Measurements from ENCODE around the gene ZNF217. TPM values are rescaled to one million over a fixed set of nuclear protein-coding genes. Genes with fewer than 3 reads are reported as not detected.
"Not testable (repeated sequence)": the region's sequence is repeated elsewhere in the genome, so short reads cannot be mapped to it uniquely, and the experiment has no call there.

ZNF217 gene
- total and polyA plus RNA-seq, 9 donors: 7.2 to 21.6 (median 13.7) TPM

- not testable (repeated sequence) for H3K27me3 ChIP-seq (ENCODE audit: control insufficient read depth, insufficient read depth, low read length); DNase-seq; H3K4me3 ChIP-seq (ENCODE audit: low read length); H3K9me3 ChIP-seq (replicated peaks; ENCODE audit: control insufficient read depth, low read depth, low read length); H3K27ac ChIP-seq (ENCODE audit: low read length)
- Histone ChIP-seq H3K4me1 (ENCODE audit: control insufficient read depth, insufficient read depth, low read length) (peaks cover 11% of the 10 kb centered on the region), H3K36me3 (ENCODE audit: control insufficient read depth, insufficient read depth, low read length) (peaks cover 32% of the 10 kb centered on the region)
- WGBS (ENCODE audit: insufficient coverage): no CpG with 5 or more reads among the region's 3 CpGs
Observed at GRCh38 chr20:53583660-53584549, 9.7 kb downstream of the ZNF217 start.

GRCh38 chr20:53582574-53583351 lies 10.9 kb downstream of the ZNF217 start:
- Histone ChIP-seq H3K9me3 (replicated peaks; ENCODE audit: control insufficient read depth, low read depth, low read length) (no peaks in the 10 kb centered on the region), H3K4me1 (ENCODE audit: control insufficient read depth, insufficient read depth, low read length) (peaks cover 14% of the 10 kb centered on the region), H3K36me3 (ENCODE audit: control insufficient read depth, insufficient read depth, low read length) (peaks cover 34% of the 10 kb centered on the region), H3K27ac (ENCODE audit: low read length) (peak overlapping the region; percentile 47), H3K4me3 (ENCODE audit: low read length) (no peak overlapping the region), H3K27me3 (ENCODE audit: control insufficient read depth, insufficient read depth, low read length) (no peaks in the 10 kb centered on the region)
- no peak for DNase-seq
- 92% methylated on average over 3 of the region's 13 CpGs for WGBS (ENCODE audit: insufficient coverage)

- no peaks in the 10 kb centered on the region for H3K9me3 ChIP-seq (replicated peaks; ENCODE audit: control insufficient read depth, low read depth, low read length)
- H3K36me3 ChIP-seq (ENCODE audit: control insufficient read depth, insufficient read depth, low read length): peaks cover 35% of the 10 kb centered on the region
- WGBS (ENCODE audit: insufficient coverage): 100% methylated on average over 4 of the region's 9 CpGs
- peaks cover 14% of the 10 kb centered on the region for H3K4me1 ChIP-seq (ENCODE audit: control insufficient read depth, insufficient read depth, low read length)
- no peaks in the 10 kb centered on the region for H3K27me3 ChIP-seq (ENCODE audit: control insufficient read depth, insufficient read depth, low read length)
- no peak overlapping the region for H3K4me3 ChIP-seq (ENCODE audit: low read length)
- DNase-seq: no peak
- no peak overlapping the region for H3K27ac ChIP-seq (ENCODE audit: low read length)
Observed at GRCh38 chr20:53582251-53582570, 11.4 kb downstream of the ZNF217 start.

DNA sequence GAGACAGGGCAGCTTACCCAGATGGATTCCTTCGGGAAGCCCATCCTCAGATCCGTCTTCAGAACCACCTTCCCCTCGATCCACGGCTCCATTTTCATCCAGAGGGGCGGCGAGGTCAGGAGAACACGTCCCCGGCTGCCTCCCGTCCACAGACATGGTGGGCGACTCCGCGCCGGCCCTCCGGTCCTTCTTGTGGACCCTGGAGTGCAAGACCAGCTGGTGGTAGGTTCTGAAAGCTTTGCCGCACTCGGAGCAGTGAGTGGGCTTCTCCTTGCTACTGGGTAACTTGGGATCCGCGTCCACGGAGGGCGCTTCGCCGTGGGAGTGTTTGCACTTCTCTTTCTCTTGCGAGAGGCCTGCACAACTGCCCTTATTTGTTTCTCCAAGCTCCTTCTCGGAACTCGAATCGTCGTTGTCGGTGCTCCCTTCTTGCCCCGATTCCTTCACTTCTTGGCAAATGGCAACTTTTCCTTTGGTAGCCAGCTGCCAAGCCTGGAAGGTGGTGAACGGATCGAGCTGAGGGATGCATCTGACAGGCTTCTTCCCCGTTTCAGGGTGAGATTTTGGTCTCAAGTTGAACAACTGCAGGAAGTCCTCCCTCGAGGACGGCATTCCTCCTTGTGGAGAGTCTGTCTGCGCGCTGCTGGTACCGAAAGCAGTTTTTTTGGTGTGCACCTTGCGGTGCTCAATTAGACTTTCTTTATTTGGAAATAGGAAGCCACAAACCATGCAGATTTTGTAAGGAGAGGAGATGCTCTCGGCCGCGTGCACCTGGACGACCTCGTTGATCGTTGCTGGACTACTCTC lies 12.0 kb downstream of the ZNF217 start:
- H3K27ac ChIP-seq (ENCODE audit: low read length): no peak overlapping the region
- peaks cover 14% of the 10 kb centered on the region for H3K4me1 ChIP-seq (ENCODE audit: control insufficient read depth, insufficient read depth, low read length)
- 92% methylated on average over 43 of the region's 44 CpGs for WGBS (ENCODE audit: insufficient coverage)
- H3K9me3 ChIP-seq (replicated peaks; ENCODE audit: control insufficient read depth, low read depth, low read length): no peaks in the 10 kb centered on the region
- no peak overlapping the region for H3K4me3 ChIP-seq (ENCODE audit: low read length)
- peaks cover 40% of the 10 kb centered on the region for H3K36me3 ChIP-seq (ENCODE audit: control insufficient read depth, insufficient read depth, low read length)
- no peaks in the 10 kb centered on the region for H3K27me3 ChIP-seq (ENCODE audit: control insufficient read depth, insufficient read depth, low read length)
- DNase-seq: no peak

DNA sequence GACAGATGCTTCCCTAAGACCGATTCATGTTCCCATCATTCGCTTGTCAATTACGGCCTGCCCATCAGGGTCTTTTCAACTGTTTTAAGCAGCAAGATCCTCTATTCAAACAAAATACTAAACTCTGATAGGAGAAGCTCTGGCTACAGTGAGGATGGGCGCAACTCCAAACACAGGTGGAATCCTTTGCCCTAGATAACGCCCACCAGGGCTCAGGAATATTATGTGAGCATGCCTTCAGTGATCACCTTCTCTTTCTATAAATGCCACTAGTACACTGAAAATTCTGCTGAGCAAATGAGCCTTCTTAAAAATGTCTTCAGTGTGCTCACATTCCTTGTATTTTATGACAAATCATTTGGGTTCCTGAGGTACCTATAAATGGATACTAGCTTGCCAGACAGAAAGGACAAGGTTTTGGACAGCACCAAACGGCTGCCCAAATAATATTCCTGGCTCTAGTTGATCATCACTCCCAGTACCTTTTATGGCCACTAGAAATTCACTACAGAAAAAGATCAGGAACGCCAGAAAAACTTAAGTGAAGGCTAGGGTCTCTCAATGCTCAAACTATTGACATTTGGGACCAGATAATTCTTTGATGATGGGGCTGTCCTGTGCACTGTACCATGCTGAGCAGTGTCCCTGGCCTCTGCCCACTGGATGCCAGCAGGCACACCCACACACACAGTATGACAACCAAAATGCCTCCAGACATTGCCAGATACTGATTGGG lies 13.1 kb downstream of the ZNF217 start:
- H3K9me3 ChIP-seq (replicated peaks; ENCODE audit: control insufficient read depth, low read depth, low read length): no peaks in the 10 kb centered on the region

GRCh38 chr20:53579581-53580375 lies 13.9 kb downstream of the ZNF217 start:
- DNase-seq: peak; percentile 64
- H3K27ac ChIP-seq (ENCODE audit: low read length): peak overlapping the region; percentile 64
- peaks cover 12% of the 10 kb centered on the region for H3K4me1 ChIP-seq (ENCODE audit: control insufficient read depth, insufficient read depth, low read length)
- H3K4me3 ChIP-seq (ENCODE audit: low read length): no peak overlapping the region
- peaks cover 58% of the 10 kb centered on the region for H3K36me3 ChIP-seq (ENCODE audit: control insufficient read depth, insufficient read depth, low read length)
- no peaks in the 10 kb centered on the region for H3K27me3 ChIP-seq (ENCODE audit: control insufficient read depth, insufficient read depth, low read length)
- WGBS (ENCODE audit: insufficient coverage): 38% methylated on average over 5 of the region's 10 CpGs
- no peaks in the 10 kb centered on the region for H3K9me3 ChIP-seq (replicated peaks; ENCODE audit: control insufficient read depth, low read depth, low read length)

More for the DNA sequence above, 13.1 kb downstream of the ZNF217 start:
- H3K4me3 ChIP-seq (ENCODE audit: low read length): no peak overlapping the region
- H3K36me3 ChIP-seq (ENCODE audit: control insufficient read depth, insufficient read depth, low read length): peaks cover 51% of the 10 kb centered on the region
- H3K27ac ChIP-seq (ENCODE audit: low read length): peak overlapping the region; percentile 64
- H3K4me1 ChIP-seq (ENCODE audit: control insufficient read depth, insufficient read depth, low read length): peaks cover 14% of the 10 kb centered on the region
- no peaks in the 10 kb centered on the region for H3K27me3 ChIP-seq (ENCODE audit: control insufficient read depth, insufficient read depth, low read length)
- 100% methylated on average over 1 of the region's 7 CpGs for WGBS (ENCODE audit: insufficient coverage)
- no peak for DNase-seq

DNA sequence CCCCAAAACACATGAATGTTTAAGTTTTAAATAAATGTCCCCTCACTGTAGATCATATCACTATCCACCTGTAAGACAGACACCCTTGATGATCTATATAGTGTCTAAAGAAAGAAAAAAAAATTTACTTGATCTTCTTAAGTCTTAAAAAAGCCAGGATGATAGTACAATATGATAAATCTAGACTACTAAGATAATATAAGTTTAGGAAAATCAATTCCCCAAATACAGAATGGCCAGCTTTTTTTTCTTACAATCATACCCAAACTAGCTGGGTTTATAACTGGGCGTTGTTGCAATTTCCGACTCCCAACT lies 14.4 kb downstream of the ZNF217 start:
- DNase-seq: no peak
- peaks cover 12% of the 10 kb centered on the region for H3K4me1 ChIP-seq (ENCODE audit: control insufficient read depth, insufficient read depth, low read length)
- H3K36me3 ChIP-seq (ENCODE audit: control insufficient read depth, insufficient read depth, low read length): peaks cover 62% of the 10 kb centered on the region
- WGBS (ENCODE audit: insufficient coverage): no CpG with 5 or more reads among the region's 2 CpGs
- H3K9me3 ChIP-seq (replicated peaks; ENCODE audit: control insufficient read depth, low read depth, low read length): no peaks in the 10 kb centered on the region
- peak overlapping the region; percentile 64 for H3K27ac ChIP-seq (ENCODE audit: low read length)
- H3K4me3 ChIP-seq (ENCODE audit: low read length): no peak overlapping the region
- H3K27me3 ChIP-seq (ENCODE audit: control insufficient read depth, insufficient read depth, low read length): no peaks in the 10 kb centered on the region

GRCh38 chr20:53578492-53579222 lies 15.0 kb downstream of the ZNF217 start:
- Histone ChIP-seq H3K27me3 (ENCODE audit: control insufficient read depth, insufficient read depth, low read length) (no peaks in the 10 kb centered on the region), H3K36me3 (ENCODE audit: control insufficient read depth, insufficient read depth, low read length) (peaks cover 68% of the 10 kb centered on the region), H3K27ac (ENCODE audit: low read length) (peak overlapping the region; percentile 64), H3K4me1 (ENCODE audit: control insufficient read depth, insufficient read depth, low read length) (peaks cover 12% of the 10 kb centered on the region), H3K9me3 (replicated peaks; ENCODE audit: control insufficient read depth, low read depth, low read length) (no peaks in the 10 kb centered on the region), H3K4me3 (ENCODE audit: low read length) (no peak overlapping the region)
- peak; percentile 95 for DNase-seq
- 43% methylated on average over 1 of the region's 10 CpGs for WGBS (ENCODE audit: insufficient coverage)
